ENCODE measurements around the gene NCKAP5.

DNA sequence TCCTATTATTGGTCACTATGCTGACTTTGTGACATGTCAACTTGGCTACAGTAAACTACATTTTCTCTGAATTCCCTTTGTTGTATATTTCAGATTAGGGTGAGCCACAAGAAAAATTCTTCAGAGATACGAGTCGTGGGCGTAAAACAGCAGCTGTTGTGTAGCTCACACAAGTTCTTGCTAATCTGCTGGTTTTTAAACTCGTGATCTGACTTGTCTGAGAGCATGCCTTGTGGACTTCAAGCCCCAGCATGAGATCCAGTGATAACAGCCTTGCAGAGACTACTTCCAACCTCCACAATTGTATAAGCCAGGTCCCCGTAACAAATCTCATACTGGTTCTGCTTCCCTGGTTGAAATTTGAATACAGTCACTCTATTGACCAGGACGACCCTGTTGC is 638.5 kb downstream of the NCKAP5 start:
- TF ChIP-seq POLR2AphosphoS5 (IDR thresholded peaks at IDR 0.05): no peak
- TF ChIP-seq, protein P1, sequence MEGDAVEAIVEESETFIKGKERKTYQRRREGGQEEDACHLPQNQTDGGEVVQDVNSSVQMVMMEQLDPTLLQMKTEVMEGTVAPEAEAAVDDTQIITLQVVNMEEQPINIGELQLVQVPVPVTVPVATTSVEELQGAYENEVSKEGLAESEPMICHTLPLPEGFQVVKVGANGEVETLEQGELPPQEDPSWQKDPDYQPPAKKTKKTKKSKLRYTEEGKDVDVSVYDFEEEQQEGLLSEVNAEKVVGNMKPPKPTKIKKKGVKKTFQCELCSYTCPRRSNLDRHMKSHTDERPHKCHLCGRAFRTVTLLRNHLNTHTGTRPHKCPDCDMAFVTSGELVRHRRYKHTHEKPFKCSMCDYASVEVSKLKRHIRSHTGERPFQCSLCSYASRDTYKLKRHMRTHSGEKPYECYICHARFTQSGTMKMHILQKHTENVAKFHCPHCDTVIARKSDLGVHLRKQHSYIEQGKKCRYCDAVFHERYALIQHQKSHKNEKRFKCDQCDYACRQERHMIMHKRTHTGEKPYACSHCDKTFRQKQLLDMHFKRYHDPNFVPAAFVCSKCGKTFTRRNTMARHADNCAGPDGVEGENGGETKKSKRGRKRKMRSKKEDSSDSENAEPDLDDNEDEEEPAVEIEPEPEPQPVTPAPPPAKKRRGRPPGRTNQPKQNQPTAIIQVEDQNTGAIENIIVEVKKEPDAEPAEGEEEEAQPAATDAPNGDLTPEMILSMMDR (IDR thresholded peaks at IDR 0.05 in 8 of 11, conservative IDR thresholded peaks at IDR 0.05 in 3 of 11): no peak
- TF ChIP-seq POLR2A (IDR thresholded peaks at IDR 0.05): no peak

All from spleen (tissue), 7 donors.